Coronary artery (tissue), 2 donors: ENCODE data around the gene SDHC.

Experiments used
- DNase-seq: peaks from one replicate; pipeline ENCODE4 v3.0.0-alpha.2; 2017; ENCODE audit warnings: low spot score
- H3K27ac ChIP-seq, 2 donors: fragments of 200-600 bp; sonication (generic); one replicate each; pipeline ENCODE4 v1.5.1; 2016 to 2019
- H3K4me3 ChIP-seq: fragments of 200-600 bp; sonication (generic); 2 replicates; pipeline ENCODE4 v1.5.1; 2016; ENCODE audit warnings: mild to moderate bottlenecking, moderate library complexity
- TF ChIP-seq, protein P1 (sequence below): fragments of 200-600 bp; sonication (generic); IDR thresholded peaks from one replicate; pipeline ENCODE4 v1.5.1; 2019; ENCODE audit warnings: antibody characterized with exemption

The SDHC gene

GRCh38 chr1:161333166-161333565 is 19.0 kb downstream of the SDHC start:
- TF ChIP-seq, protein P1, sequence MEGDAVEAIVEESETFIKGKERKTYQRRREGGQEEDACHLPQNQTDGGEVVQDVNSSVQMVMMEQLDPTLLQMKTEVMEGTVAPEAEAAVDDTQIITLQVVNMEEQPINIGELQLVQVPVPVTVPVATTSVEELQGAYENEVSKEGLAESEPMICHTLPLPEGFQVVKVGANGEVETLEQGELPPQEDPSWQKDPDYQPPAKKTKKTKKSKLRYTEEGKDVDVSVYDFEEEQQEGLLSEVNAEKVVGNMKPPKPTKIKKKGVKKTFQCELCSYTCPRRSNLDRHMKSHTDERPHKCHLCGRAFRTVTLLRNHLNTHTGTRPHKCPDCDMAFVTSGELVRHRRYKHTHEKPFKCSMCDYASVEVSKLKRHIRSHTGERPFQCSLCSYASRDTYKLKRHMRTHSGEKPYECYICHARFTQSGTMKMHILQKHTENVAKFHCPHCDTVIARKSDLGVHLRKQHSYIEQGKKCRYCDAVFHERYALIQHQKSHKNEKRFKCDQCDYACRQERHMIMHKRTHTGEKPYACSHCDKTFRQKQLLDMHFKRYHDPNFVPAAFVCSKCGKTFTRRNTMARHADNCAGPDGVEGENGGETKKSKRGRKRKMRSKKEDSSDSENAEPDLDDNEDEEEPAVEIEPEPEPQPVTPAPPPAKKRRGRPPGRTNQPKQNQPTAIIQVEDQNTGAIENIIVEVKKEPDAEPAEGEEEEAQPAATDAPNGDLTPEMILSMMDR, result no peak
- H3K27ac ChIP-seq, result no peak overlapping the region
- no peak for DNase-seq
- no peak overlapping the region for H3K4me3 ChIP-seq

- TF ChIP-seq, protein P1, result no peak
- Histone ChIP-seq H3K4me3 (no peak overlapping the region), H3K27ac (no peak overlapping the region)
- DNase-seq, result no peak
Observed at GRCh38 chr1:161335796-161336195, 21.6 kb downstream of the SDHC start.

DNA sequence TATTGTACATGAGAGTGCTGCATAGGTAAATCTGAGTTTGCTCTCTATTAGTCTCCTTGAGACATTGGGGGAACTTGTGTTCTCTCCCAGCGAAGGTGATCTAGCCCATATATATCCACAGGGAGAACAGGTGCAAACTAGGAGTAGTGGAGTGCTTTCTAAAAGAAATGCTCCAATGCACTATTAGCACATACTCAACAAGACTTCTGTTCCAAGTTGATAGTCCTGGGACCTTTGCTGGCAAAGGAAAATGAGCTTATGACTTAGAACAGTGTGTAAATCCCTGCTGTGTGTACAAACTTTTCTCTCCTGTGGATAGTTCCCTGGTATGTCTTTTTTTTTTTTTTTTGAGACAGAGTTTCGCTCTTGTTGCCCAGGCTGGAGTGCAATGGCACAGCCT is 28.0 kb downstream of the SDHC start:
- H3K4me3 ChIP-seq, result no peak overlapping the region
- TF ChIP-seq, protein P1, result no peak
- DNase-seq, result no peak
- H3K27ac ChIP-seq, result no peak overlapping the region

DNA sequence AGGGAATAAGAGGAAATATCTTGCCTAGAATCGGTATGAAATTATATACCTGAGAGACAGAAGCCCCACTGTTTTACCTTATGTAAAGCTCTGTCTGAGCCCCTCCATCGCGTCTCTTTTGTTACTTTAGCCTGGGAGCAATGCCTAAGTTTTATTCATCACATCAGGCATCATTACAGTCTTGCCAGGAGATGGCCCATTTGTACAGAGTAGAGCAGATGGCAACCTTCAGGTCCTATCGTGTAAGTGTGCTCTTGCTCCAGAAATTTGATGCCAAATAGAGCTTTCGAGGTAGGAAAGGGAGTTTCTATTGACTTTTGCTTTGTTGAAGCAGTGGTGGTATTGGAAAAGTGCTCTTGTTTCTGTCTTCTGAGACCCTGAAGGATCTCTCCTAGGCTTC is 28.6 kb downstream of the SDHC start:
- H3K27ac ChIP-seq, result no peak overlapping the region
- no peak for DNase-seq
- TF ChIP-seq, protein P1, result no peak
- no peak overlapping the region for H3K4me3 ChIP-seq

DNA sequence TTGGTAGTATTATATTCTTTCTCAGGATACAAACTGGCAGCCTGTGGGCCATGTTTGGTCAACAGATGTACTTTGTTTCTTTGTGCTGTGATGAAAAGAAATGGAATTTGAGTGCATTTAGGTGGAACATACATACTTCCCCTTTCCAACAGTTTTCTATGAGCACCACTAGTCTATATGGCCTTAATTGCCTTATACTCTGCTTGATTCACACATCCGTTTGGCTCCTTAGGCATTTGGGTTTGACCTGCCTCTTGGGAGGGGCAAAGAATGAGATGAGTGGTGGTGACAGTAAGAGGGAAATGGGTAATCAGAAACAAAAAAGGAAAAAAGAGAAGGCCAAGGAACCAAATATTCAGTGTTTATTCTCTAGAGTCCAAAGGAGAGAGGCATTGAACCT is 36.5 kb downstream of the SDHC start:
- TF ChIP-seq, protein P1, result no peak
- no peak overlapping the region for H3K27ac ChIP-seq
- H3K4me3 ChIP-seq, result no peak overlapping the region
- no peak for DNase-seq

DNA sequence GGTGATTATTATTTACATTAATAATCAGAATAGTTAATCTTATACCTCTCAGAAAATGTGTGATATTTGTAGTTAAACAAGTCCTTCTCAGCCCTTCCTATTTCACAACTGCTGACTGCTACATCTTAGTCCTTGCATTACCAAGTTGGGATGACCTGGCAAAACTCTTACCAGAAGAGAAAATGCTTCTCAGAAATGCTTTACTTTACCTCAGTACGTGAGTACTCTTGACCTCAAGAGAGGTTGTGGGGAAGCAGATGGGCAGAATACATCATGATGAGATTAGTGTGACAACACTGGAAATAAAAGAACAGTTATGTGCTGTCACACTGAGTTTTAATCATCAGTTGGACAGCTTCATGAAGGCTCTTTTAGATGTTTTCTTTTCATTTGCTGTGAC is 37.3 kb downstream of the SDHC start:
- TF ChIP-seq, protein P1, result no peak
- Histone ChIP-seq H3K27ac (no peak overlapping the region), H3K4me3 (no peak overlapping the region)
- no peak for DNase-seq

- DNase-seq, result no peak
- H3K4me3 ChIP-seq, result no peak overlapping the region
- TF ChIP-seq, protein P1, result no peak
- H3K27ac ChIP-seq, result no peak overlapping the region
Observed at GRCh38 chr1:161357073-161357472, 42.9 kb downstream of the SDHC start.
